ENCODE results near the gene SLC41A3.
"Not testable (repeated sequence)": the region's sequence is repeated elsewhere in the genome, so short reads cannot be mapped to it uniquely, and the experiment has no call there.

The SLC41A3 gene

GRCh38 chr3:126003447-126004190 is 80.3 kb downstream of the SLC41A3 start:
- no peaks in the 10 kb centered on the region for H3K4me1 ChIP-seq (ENCODE audit: control extremely low read depth in 1 of 4, control insufficient read depth in 4 of 4, insufficient read depth in 4 of 4, low read length in 3 of 4)
- 96% methylated on average over 8 of the region's 10 CpGs for WGBS (ENCODE audit: insufficient coverage)
- H3K4me3 ChIP-seq (ENCODE audit: control insufficient read depth in 1 of 7, extremely low read depth in 1 of 7, insufficient read depth in 4 of 7, low read depth in 2 of 7, low read length in 6 of 7) = no peak overlapping the region
- no peak for DNase-seq
- ChIA-PET POLR2A (no interaction called here), CTCF (no interaction called here)
- H3K27ac ChIP-seq (ENCODE audit: insufficient read depth in 1 of 2, low read depth in 1 of 2, low read length in 2 of 2, poor library complexity in 1 of 2, severe bottlenecking in 2 of 2) = no peak overlapping the region
- peaks cover 2 to 30% (median 16%) of the 10 kb centered on the region in 4 experiments for H3K36me3 ChIP-seq (ENCODE audit: control insufficient read depth in 4 of 4, insufficient read depth in 4 of 4, low read length in 3 of 4)
- no peaks in the 10 kb centered on the region for H3K27me3 ChIP-seq (replicated peaks in 2 of 5; ENCODE audit: control insufficient read depth in 4 of 5, insufficient read depth in 5 of 5, low read length in 4 of 5)
- H3K9me3 ChIP-seq (ENCODE audit: control extremely low read depth in 1 of 5, control insufficient read depth in 4 of 5, insufficient read depth in 2 of 5, low read depth in 1 of 5, low read length in 4 of 5) = peaks cover 0 to 4% (median 0%) of the 10 kb centered on the region in 5 experiments

GRCh38 chr3:126002189-126002588 is 81.7 kb downstream of the SLC41A3 start:
- Histone ChIP-seq H3K4me1 (ENCODE audit: control extremely low read depth in 1 of 4, control insufficient read depth in 4 of 4, insufficient read depth in 4 of 4, low read length in 3 of 4) (no peaks in the 10 kb centered on the region), H3K27ac (ENCODE audit: insufficient read depth in 1 of 2, low read depth in 1 of 2, low read length in 2 of 2, poor library complexity in 1 of 2, severe bottlenecking in 2 of 2) (no peak overlapping the region), H3K27me3 (replicated peaks in 2 of 5; ENCODE audit: control insufficient read depth in 4 of 5, insufficient read depth in 5 of 5, low read length in 4 of 5) (no peaks in the 10 kb centered on the region), H3K4me3 (ENCODE audit: control insufficient read depth in 1 of 7, extremely low read depth in 1 of 7, insufficient read depth in 4 of 7, low read depth in 2 of 7, low read length in 6 of 7) (no peak overlapping the region), H3K36me3 (ENCODE audit: control insufficient read depth in 4 of 4, insufficient read depth in 4 of 4, low read length in 3 of 4) (peaks cover 0 to 16% (median 5%) of the 10 kb centered on the region in 4 experiments), H3K9me3 (ENCODE audit: control extremely low read depth in 1 of 5, control insufficient read depth in 4 of 5, insufficient read depth in 2 of 5, low read depth in 1 of 5, low read length in 4 of 5) (peaks cover 0 to 4% (median 0%) of the 10 kb centered on the region in 5 experiments)
- DNase-seq = no peak
- POLR2A ChIA-PET = no interaction called here
- CTCF ChIA-PET = no interaction called here

GRCh38 chr3:125996751-125997150 is 87.2 kb downstream of the SLC41A3 start:
- CTCF ChIA-PET; H3K27me3 ChIP-seq (replicated peaks in 2 of 5; ENCODE audit: control insufficient read depth in 4 of 5, insufficient read depth in 5 of 5, low read length in 4 of 5); H3K4me3 ChIP-seq (ENCODE audit: control insufficient read depth in 1 of 7, extremely low read depth in 1 of 7, insufficient read depth in 4 of 7, low read depth in 2 of 7, low read length in 6 of 7); POLR2A ChIA-PET; H3K9me3 ChIP-seq (ENCODE audit: control extremely low read depth in 1 of 5, control insufficient read depth in 4 of 5, insufficient read depth in 2 of 5, low read depth in 1 of 5, low read length in 4 of 5); H3K4me1 ChIP-seq (ENCODE audit: control extremely low read depth in 1 of 4, control insufficient read depth in 4 of 4, insufficient read depth in 4 of 4, low read length in 3 of 4); H3K27ac ChIP-seq (ENCODE audit: insufficient read depth in 1 of 2, low read depth in 1 of 2, low read length in 2 of 2, poor library complexity in 1 of 2, severe bottlenecking in 2 of 2); DNase-seq; H3K36me3 ChIP-seq (ENCODE audit: control insufficient read depth in 4 of 4, insufficient read depth in 4 of 4, low read length in 3 of 4): not testable (repeated sequence)
- 100% methylated on average over 3 of the region's 4 CpGs for WGBS (ENCODE audit: insufficient coverage)

GRCh38 chr3:125990253-125990970 is 93.5 kb downstream of the SLC41A3 start:
- WGBS (ENCODE audit: insufficient coverage) = 14% methylated on average over 33 of the region's 52 CpGs
- peaks cover 0 to 24% (median 2%) of the 10 kb centered on the region in 5 experiments for H3K27me3 ChIP-seq (replicated peaks in 2 of 5; ENCODE audit: control insufficient read depth in 4 of 5, insufficient read depth in 5 of 5, low read length in 4 of 5)
- H3K36me3 ChIP-seq (ENCODE audit: control insufficient read depth in 4 of 4, insufficient read depth in 4 of 4, low read length in 3 of 4) = no peaks in the 10 kb centered on the region
- H3K4me3 ChIP-seq (ENCODE audit: control insufficient read depth in 1 of 7, extremely low read depth in 1 of 7, insufficient read depth in 4 of 7, low read depth in 2 of 7, low read length in 6 of 7) = peak overlapping the region in 6 of 7 experiments; percentile 53 to 96 (median 80)
- DNase-seq = peak; percentile 49 to 72 (median 60)
- H3K27ac ChIP-seq (ENCODE audit: insufficient read depth in 1 of 2, low read depth in 1 of 2, low read length in 2 of 2, poor library complexity in 1 of 2, severe bottlenecking in 2 of 2) = peak overlapping the region in 1 of 2 experiments; percentile 79
- ChIA-PET POLR2A (no interaction called here), CTCF (interaction anchor here (1.4 kb wide), 1 partner anchor 24 kb away, joined by 4 read pairs; no protein-coding TSS in a partner anchor)
- H3K4me1 ChIP-seq (ENCODE audit: control extremely low read depth in 1 of 4, control insufficient read depth in 4 of 4, insufficient read depth in 4 of 4, low read length in 3 of 4) = peaks cover 3 to 6% (median 3%) of the 10 kb centered on the region in 4 experiments
- peaks cover 0 to 5% (median 0%) of the 10 kb centered on the region in 5 experiments for H3K9me3 ChIP-seq (ENCODE audit: control extremely low read depth in 1 of 5, control insufficient read depth in 4 of 5, insufficient read depth in 2 of 5, low read depth in 1 of 5, low read length in 4 of 5)

GRCh38 chr3:125984951-125985350 is 99.0 kb downstream of the SLC41A3 start:
- H3K27ac ChIP-seq (ENCODE audit: insufficient read depth in 1 of 2, low read depth in 1 of 2, low read length in 2 of 2, poor library complexity in 1 of 2, severe bottlenecking in 2 of 2); CTCF ChIA-PET; POLR2A ChIA-PET; H3K36me3 ChIP-seq (ENCODE audit: control insufficient read depth in 4 of 4, insufficient read depth in 4 of 4, low read length in 3 of 4); DNase-seq; H3K9me3 ChIP-seq (ENCODE audit: control extremely low read depth in 1 of 5, control insufficient read depth in 4 of 5, insufficient read depth in 2 of 5, low read depth in 1 of 5, low read length in 4 of 5); H3K4me3 ChIP-seq (ENCODE audit: control insufficient read depth in 1 of 7, extremely low read depth in 1 of 7, insufficient read depth in 4 of 7, low read depth in 2 of 7, low read length in 6 of 7); H3K27me3 ChIP-seq (replicated peaks in 2 of 5; ENCODE audit: control insufficient read depth in 4 of 5, insufficient read depth in 5 of 5, low read length in 4 of 5); H3K4me1 ChIP-seq (ENCODE audit: control extremely low read depth in 1 of 4, control insufficient read depth in 4 of 4, insufficient read depth in 4 of 4, low read length in 3 of 4): not testable (repeated sequence)
- no CpG with 5 or more reads among the region's 2 CpGs for WGBS (ENCODE audit: insufficient coverage)

- POLR2A ChIA-PET; H3K4me1 ChIP-seq (ENCODE audit: control extremely low read depth in 1 of 4, control insufficient read depth in 4 of 4, insufficient read depth in 4 of 4, low read length in 3 of 4); H3K4me3 ChIP-seq (ENCODE audit: control insufficient read depth in 1 of 7, extremely low read depth in 1 of 7, insufficient read depth in 4 of 7, low read depth in 2 of 7, low read length in 6 of 7); H3K36me3 ChIP-seq (ENCODE audit: control insufficient read depth in 4 of 4, insufficient read depth in 4 of 4, low read length in 3 of 4); CTCF ChIA-PET; DNase-seq; H3K27ac ChIP-seq (ENCODE audit: insufficient read depth in 1 of 2, low read depth in 1 of 2, low read length in 2 of 2, poor library complexity in 1 of 2, severe bottlenecking in 2 of 2); H3K27me3 ChIP-seq (replicated peaks in 2 of 5; ENCODE audit: control insufficient read depth in 4 of 5, insufficient read depth in 5 of 5, low read length in 4 of 5); H3K9me3 ChIP-seq (ENCODE audit: control extremely low read depth in 1 of 5, control insufficient read depth in 4 of 5, insufficient read depth in 2 of 5, low read depth in 1 of 5, low read length in 4 of 5): not testable (repeated sequence)
- no CpG with 5 or more reads among the region's 7 CpGs for WGBS (ENCODE audit: insufficient coverage)
These were observed 106.8 kb downstream of the SLC41A3 start for GRCh38 chr3:125977104-125977503.

GRCh38 chr3:125976003-125976390 is 107.9 kb downstream of the SLC41A3 start:
- H3K4me3 ChIP-seq (ENCODE audit: control insufficient read depth in 1 of 7, extremely low read depth in 1 of 7, insufficient read depth in 4 of 7, low read depth in 2 of 7, low read length in 6 of 7); H3K27ac ChIP-seq (ENCODE audit: insufficient read depth in 1 of 2, low read depth in 1 of 2, low read length in 2 of 2, poor library complexity in 1 of 2, severe bottlenecking in 2 of 2); H3K4me1 ChIP-seq (ENCODE audit: control extremely low read depth in 1 of 4, control insufficient read depth in 4 of 4, insufficient read depth in 4 of 4, low read length in 3 of 4); DNase-seq; POLR2A ChIA-PET; H3K36me3 ChIP-seq (ENCODE audit: control insufficient read depth in 4 of 4, insufficient read depth in 4 of 4, low read length in 3 of 4); H3K9me3 ChIP-seq (ENCODE audit: control extremely low read depth in 1 of 5, control insufficient read depth in 4 of 5, insufficient read depth in 2 of 5, low read depth in 1 of 5, low read length in 4 of 5): not testable (repeated sequence)
- no CpG with 5 or more reads among the region's 3 CpGs for WGBS (ENCODE audit: insufficient coverage)
- H3K27me3 ChIP-seq (replicated peaks in 2 of 5; ENCODE audit: control insufficient read depth in 4 of 5, insufficient read depth in 5 of 5, low read length in 4 of 5) = peaks cover 0 to 14% (median 6%) of the 10 kb centered on the region in 5 experiments
- CTCF ChIA-PET = interaction anchor here (1.2 kb wide), 1 partner anchor 127 kb away, joined by 3 read pairs; no protein-coding TSS in a partner anchor

Measured in common myeloid progenitor, CD34-positive (primary cell).